Measurements from ENCODE around the gene LRRN1. TPM values are rescaled to one million over a fixed set of nuclear protein-coding genes. Genes with fewer than 3 reads are reported as not detected.

Gene LRRN1
- total RNA-seq, 2 donors from 2014 or later, result 0.24 to 0.74 TPM

DNA sequence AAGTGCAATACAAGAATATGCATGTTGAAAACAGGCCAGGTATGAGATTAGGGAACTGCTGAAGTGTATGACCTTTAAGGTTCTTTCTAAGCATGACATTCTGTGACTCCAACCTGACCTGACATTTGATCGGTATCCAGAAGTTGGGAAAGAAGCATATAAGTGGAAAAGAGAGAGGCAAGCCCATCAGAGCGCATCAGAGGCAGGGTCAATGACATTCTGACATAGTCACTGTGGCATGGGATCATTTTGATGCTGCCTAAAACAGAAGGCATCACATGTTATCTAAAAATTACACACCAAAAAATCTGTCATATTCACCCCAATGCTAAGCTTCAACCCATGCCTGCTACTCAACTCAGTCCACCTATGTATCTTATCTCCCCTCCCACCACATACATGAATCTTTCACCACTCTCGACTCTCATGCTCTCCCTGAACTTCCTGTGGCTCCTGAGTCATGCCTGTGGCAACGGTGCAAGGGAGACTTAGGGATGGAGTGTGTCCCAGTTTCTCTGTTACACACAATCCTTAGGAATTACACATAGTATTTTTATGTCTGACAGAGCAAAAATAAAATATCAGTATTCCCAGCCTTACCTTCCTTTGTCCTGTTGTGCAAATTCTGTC is 20.5 kb upstream of the LRRN1 start:
- intact Hi-C loops (cut with DNase I), result no loop called here
- Histone ChIP-seq H3K27me3 (no peaks in the 10 kb centered on the region), H3K27ac (no peak overlapping the region)

DNA sequence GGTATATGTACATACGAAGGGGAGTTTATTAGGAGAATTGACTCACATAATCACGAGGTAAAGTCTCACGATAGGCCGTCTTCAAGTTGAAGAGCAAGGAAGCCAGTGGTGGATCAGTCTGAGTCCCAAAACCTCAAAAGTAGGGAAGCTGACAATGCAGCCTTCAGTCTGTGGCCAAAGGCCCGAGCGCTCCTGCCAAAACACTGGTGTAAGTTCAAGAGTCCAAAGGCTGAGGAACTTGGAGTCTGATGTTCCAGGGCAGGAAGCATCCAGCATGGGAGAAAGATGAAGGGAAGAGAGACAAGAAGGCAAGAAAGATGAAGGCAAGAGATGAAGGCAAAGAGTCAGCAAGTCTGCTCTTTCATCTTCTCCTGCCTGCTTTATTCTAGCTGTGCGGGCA is 16.8 kb upstream of the LRRN1 start:
- H3K9ac ChIP-seq (ENCODE audit: low read depth in 2 of 2, low read length in 2 of 2), result no peak overlapping the region
- no peak overlapping the region for H3K4me3 ChIP-seq
- TF ChIP-seq, protein P1, sequence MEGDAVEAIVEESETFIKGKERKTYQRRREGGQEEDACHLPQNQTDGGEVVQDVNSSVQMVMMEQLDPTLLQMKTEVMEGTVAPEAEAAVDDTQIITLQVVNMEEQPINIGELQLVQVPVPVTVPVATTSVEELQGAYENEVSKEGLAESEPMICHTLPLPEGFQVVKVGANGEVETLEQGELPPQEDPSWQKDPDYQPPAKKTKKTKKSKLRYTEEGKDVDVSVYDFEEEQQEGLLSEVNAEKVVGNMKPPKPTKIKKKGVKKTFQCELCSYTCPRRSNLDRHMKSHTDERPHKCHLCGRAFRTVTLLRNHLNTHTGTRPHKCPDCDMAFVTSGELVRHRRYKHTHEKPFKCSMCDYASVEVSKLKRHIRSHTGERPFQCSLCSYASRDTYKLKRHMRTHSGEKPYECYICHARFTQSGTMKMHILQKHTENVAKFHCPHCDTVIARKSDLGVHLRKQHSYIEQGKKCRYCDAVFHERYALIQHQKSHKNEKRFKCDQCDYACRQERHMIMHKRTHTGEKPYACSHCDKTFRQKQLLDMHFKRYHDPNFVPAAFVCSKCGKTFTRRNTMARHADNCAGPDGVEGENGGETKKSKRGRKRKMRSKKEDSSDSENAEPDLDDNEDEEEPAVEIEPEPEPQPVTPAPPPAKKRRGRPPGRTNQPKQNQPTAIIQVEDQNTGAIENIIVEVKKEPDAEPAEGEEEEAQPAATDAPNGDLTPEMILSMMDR (IDR thresholded peaks at IDR 0.05), result no peak
- DNase-seq, result no peak
- no peaks in the 10 kb centered on the region for H3K4me1 ChIP-seq
- H3K9me3 ChIP-seq, result no peaks in the 10 kb centered on the region
- no peaks in the 10 kb centered on the region for H3K27me3 ChIP-seq
- H3K36me3 ChIP-seq, result no peaks in the 10 kb centered on the region
- intact Hi-C loops (cut with DNase I), result no loop called here
- no peak overlapping the region for H3K27ac ChIP-seq

More for the DNA sequence above, 20.5 kb upstream of the LRRN1 start:
- no peaks in the 10 kb centered on the region for H3K4me1 ChIP-seq
- H3K36me3 ChIP-seq, result no peaks in the 10 kb centered on the region
- H3K4me3 ChIP-seq, result no peak overlapping the region
- DNase-seq, result no peak
- H3K9ac ChIP-seq (ENCODE audit: low read depth in 2 of 2, low read length in 2 of 2), result no peak overlapping the region
- TF ChIP-seq, protein P1 (IDR thresholded peaks at IDR 0.05), result no peak
- no peaks in the 10 kb centered on the region for H3K9me3 ChIP-seq

DNA sequence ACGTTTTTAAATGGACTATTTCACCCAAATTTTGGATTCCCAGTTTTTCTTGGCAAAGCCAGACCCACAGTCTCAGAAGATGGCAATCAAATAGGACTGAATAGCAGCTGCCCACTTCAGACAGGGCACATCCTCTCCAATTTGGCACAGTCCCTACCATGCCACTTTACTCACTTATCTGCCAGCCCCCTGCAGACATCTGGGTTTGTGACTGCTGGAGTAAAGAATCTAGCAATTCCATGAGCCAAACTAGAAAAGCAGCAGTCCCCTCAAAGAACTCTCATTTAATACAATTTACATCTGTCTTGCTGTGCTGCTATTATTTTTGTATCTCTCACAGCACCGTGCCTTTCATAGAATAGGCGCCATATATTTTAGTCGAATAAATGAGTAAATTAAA is 16.0 kb upstream of the LRRN1 start:
- H3K9me3 ChIP-seq, result no peaks in the 10 kb centered on the region

DNA sequence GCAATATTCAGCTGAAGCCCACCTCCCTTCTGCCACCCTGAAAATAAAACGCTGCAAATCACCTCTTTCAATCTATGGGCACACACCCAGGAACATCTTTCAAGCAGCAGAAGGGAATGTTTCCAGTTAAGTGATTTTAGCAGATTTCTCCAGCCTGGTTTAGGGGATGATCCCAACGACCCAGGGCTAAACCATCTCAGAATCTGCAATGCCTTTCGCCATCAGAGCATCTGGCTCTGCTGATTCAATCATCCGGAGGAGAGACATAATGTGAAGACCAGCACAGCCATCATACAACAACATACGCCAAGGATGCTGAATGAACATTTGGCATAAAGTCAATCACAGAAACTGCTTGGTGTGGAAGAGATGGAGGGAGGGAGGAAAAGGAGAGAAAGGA is 15.5 kb upstream of the LRRN1 start:
- Histone ChIP-seq H3K9ac (ENCODE audit: low read depth in 2 of 2, low read length in 2 of 2) (no peak overlapping the region), H3K36me3 (no peaks in the 10 kb centered on the region), H3K4me3 (no peak overlapping the region), H3K9me3 (no peaks in the 10 kb centered on the region), H3K4me1 (no peaks in the 10 kb centered on the region), H3K27me3 (no peaks in the 10 kb centered on the region), H3K27ac (no peak overlapping the region)
- DNase-seq, result no peak
- intact Hi-C loops (cut with DNase I), result no loop called here
- TF ChIP-seq, protein P1 (IDR thresholded peaks at IDR 0.05), result no peak

More for the DNA sequence above, 16.0 kb upstream of the LRRN1 start:
- DNase-seq, result no peak
- Histone ChIP-seq H3K9ac (ENCODE audit: low read depth in 2 of 2, low read length in 2 of 2) (no peak overlapping the region), H3K27ac (no peak overlapping the region), H3K27me3 (no peaks in the 10 kb centered on the region), H3K36me3 (no peaks in the 10 kb centered on the region), H3K4me3 (no peak overlapping the region), H3K4me1 (no peaks in the 10 kb centered on the region)
- TF ChIP-seq, protein P1 (IDR thresholded peaks at IDR 0.05), result no peak
- intact Hi-C loops (cut with DNase I), result no loop called here

DNA sequence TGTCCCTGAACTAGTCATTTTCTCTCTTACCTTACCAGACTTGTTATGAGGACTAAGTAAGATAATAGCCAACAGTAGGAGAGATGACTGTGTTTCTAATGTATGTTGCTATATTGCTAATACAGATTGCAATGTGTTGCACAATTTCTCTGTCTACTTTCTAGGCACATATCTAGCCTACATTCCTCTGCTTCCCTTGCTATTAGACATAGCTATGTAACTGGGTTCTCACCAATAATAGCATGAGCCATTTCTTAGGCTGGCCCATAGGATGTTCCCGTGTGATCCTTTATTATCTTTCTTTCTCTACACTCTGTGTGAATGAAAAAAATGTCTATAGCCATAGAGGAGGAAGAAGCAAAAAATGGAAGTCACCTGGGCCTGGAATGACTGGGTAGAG is 6.8 kb upstream of the LRRN1 start:
- TF ChIP-seq, protein P1 (IDR thresholded peaks at IDR 0.05), result no peak
- H3K4me1 ChIP-seq, result no peaks in the 10 kb centered on the region
- H3K36me3 ChIP-seq, result no peaks in the 10 kb centered on the region
- H3K9me3 ChIP-seq, result no peaks in the 10 kb centered on the region
- no peak overlapping the region for H3K4me3 ChIP-seq
- H3K27ac ChIP-seq, result no peak overlapping the region
- no peaks in the 10 kb centered on the region for H3K27me3 ChIP-seq
- intact Hi-C loops (cut with DNase I), result no loop called here
- no peak overlapping the region for H3K9ac ChIP-seq (ENCODE audit: low read depth in 2 of 2, low read length in 2 of 2)
- DNase-seq, result no peak
